RPMI7951 (cell line): Measurements from ENCODE around the gene KANTR. TPM values are rescaled to one million over a fixed set of nuclear protein-coding genes. Genes with fewer than 3 reads are reported as not detected.

Experiments
- DNase-seq: peaks from one replicate; pipeline ENCODE4 v3.0.0-alpha.2; 2012; ENCODE audit warnings: low read depth
- total RNA-seq: library from RNA; depleted of rRNA; stranded (reverse); fragments of >200 nt; shearing (Covaris generic); gene quantifications from 2 replicates; pipeline ENCODE4 v1.2.3, GENCODE V29; 2014; rRNA removed

Gene KANTR, protein sequence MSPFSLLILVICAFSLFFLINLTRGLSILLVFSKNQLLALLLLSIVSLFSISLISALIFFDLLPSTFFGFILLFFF
- 7.1 and 8.2 TPM in 2 replicates for total RNA-seq

DNA sequence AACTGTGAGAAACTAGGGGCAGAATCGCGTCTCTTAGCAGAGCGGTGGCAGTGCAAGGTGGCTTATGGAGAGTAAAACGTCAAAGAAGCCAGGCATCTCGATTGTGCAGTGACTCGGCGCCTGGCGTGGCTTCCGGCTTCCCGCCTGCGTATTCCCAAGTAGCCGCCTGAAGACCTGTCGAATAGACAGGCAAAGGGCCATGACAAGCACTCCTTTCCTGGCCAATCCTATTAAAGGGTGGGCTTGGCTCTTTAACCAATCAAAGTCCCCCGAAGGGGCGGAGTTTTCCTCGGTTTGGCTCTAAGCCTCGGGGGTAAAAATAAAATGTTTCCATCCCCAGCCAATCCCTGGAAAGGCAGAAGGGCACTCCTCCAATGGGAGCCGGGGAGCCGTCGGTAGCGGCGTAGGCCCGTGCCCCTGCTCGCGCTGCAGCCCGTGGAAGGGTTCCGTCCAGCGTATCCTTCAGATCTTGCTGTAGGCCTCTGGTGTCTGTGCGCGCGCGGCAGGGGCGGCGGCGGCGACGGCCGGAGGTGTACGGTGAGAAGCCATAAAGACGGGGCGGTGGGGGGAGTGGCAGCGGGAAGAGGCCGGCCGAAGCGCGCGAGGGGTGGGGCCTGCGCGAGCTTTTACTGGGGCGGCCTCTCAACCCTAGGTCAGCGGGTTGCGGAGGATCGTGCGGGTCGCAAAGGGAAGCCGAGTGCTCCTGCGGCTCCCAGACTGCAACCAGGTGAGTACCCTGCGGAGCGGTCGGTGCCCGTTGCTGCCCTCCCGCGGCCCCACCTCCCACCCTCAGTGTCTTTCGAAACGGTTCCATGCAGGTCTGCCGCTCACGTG lies at the start of gene KANTR:
TSS of gene KANTR (plus strand) at position 395 of the 834 bp plus-strand sequence. CDS start 30,131 bp downstream, outside the sequence.
- peak; percentile 98 for DNase-seq

DNA sequence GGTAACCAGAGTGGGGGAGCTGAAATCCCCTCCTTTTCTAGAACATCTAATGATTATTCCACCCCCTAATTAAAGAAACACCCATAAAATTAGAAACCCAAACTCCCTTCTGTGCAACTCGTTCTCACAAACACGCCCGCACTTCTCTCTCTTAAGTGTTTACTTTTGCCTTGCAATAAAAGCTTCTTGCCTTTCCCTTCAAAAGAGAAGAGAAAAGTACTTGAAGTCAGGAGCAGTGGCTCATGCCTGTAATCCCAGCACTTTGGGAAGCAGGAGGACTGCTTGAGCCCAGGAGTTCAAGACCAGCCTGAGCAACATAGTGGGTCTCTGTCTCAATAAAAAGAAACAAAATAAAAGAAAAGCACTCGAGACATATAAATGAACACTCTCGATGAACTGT lies 48.9 kb upstream of the KANTR start:
- DNase-seq = no peak

DNA sequence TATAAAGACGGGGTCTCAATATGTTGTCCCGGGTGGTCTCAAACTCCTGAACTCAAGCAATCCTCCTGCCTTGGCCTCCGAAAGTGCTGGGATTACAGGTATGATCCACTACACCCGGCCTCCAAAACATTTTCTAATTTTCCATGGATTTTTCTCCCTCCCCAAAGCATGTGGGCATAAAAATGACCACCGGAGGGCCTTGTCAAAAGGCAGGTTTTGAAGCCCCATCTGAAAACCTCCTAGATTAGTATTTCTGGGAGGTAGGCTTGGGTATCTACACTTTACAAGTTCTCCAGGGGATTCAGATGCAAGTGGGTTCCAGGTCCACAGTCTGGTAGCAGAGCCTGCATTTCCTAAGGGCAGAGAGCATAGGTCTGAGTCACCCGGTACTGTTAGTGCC lies 46.7 kb upstream of the KANTR start:
- peak; percentile 32 for DNase-seq

DNA sequence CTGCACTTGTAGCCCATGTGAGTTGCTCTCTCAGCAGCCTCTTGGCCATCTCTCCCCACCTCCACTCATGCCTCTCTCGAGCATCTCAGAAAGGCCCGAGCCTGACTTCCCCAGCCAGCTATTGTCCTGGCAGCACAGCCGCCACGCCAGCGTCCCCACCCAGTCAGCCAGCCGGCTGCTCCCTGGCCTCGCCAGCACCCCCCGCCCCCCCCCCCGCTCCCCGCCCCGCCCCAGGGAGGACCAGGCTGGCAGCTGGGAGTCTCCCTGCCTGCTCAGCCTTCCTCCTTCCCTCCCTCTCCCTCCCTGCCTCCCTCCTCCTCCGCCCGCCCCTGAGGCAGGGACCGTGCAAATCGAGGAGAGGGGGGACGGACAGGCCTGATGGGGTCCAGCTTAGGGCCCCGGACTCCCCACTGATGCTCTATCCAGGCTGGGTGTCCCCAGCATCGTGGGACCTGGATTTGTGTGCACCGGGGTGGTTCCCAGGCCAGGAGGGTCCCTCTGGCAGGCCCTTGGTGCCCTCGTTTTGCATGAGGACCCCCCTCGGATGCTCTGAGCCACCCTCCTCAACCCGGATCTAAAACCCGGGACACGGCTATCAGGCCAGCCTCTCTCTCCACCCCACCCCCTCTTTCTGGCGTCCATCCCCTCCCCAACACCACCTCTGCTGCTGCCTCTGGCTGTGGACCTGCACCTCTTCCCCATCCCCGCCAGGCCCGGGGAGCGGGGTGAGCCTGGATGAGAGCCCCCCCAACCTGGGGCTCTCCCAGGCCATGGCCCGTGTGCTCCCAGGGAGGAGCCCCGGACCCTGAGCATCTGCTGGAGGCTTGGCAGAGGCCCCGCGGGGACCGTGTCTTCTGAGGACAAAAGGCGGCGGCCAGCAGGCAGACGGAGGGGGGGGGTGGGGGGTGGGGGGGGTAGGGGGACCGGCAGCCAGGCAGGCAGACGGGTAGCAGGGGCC lies 45.5 kb upstream of the KANTR start, which contains the start of gene GPR173:
TSS of gene GPR173 (plus strand) at position 621 of the 958 bp plus-strand sequence. CDS start 27,833 bp downstream, outside the sequence.
- peak; percentile 85 for DNase-seq

DNA sequence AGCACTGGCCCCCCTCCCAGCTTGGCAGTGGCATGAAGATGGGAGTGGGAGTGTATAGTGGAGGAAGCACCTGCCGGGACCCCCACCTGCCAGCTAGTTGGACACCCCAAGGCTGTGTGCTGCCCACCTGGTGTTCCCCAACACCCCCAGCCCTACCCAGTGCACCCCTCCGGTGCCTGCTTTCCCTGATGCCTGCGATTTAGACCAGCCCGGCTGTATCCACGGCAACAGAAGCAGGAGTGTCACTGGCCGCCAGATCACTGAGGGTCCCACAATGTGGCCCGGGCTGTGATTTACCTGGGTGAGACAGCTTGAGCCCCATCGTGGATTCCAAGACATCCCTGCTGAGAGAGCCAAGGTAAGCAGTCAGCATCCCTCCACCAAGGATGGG lies 44.8 kb upstream of the KANTR start:
- no peak for DNase-seq

DNA sequence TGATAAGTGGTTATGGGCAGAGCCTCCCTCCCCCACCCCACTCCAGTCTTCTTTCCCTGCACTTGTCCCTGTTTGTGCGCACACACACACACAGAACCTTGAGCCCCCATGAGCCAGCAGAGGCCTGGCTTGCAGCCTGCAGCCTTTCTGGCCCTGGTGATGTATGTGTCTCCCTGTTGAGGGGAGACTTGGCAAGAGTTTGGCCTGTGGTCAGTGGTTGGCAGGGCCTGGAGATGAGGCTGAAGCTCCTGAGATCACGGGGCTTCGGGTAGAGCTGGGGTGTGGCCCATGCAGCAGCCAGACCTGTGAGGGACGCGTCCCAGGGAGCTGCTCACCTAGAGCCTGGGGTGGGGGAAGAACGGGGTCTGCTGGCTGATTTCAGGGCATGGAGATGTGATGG lies 43.1 kb upstream of the KANTR start:
- DNase-seq = peak; percentile 9

DNA sequence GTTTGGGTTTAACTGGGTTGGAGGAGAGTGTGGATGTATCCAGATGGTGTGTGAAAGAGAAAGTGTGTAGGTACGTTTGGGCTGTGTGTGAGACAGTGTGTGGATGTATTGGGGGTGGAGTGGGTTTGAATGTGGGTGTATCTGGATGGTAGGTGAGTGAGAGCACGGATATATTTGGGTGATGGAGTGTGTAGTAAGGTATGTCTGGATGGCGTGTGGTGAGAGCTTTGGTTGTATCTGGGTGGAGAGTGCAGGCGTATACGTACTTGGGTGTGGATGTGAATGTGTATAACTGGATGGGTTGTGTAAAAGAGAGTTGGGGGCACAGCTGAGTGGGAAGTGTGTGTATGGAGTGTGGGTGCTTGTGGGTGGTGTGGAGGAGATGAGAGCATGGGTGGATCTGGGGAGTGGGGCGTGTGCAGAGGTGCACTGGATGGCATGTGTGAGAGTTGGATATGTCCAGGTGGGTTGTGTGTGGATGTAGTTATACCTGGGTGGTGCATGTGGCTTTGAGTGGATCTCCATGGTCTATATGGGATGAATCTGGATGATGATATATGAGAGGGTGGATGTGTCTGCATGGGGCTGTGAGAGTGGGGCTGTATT lies 38.6 kb upstream of the KANTR start:
- no peak for DNase-seq

DNA sequence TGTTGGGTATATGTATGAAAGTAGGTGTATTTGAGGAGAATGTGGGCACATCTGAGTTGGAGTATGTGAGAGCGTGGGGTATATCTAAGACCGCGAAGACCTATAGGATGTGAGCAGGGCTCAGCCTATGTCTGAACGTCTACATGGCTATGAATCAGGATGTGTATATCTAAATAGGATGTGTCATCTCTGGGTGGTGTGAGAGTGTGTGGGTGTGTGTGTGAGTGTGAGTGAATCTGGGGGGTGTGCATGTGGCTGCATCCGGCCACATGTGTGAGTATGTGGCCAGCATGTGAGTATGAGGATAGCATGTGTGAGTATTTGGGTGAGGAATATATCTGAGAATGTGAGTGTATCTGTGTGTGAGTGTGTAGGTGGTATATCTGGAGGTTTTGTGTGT lies 37.6 kb upstream of the KANTR start:
- no peak for DNase-seq

DNA sequence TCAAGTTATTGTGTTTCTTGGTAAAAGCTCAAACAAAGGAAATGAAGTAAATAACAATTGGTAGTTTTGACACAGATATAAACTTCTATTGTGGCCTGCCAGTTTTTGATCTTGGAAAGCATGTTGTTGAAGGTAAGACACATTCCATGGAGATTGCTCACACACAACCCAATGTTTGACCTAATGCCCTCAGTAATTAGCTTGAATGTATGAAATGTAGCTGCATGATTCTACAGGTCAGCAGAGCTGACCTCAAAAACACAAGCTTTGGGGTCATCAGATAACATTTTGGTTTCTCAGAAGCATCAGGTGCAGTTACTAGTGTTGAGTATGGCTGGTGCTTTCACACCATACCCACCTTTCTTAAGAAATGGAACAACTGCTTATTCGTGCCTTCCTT lies 28.8 kb upstream of the KANTR start:
- DNase-seq = no peak

DNA sequence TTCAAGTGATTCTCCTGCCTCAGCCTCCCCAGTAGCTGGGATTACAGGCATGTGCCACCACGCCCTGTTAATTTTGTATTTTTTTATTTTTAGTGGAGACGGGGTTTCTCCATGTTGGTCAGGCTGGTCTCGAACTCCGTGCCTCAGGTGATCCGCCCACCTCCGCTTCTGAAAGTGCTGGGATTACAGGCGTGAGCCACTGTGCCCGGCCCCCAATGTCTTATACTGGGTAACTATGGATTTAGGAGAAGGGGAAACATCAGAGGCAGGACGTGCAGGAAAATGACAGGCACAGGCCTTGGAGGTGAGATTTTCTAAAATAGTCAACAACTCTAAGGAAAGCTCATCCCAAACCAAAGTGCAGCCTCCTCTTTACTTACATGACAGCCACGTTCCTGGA lies 22.9 kb upstream of the KANTR start:
- no peak for DNase-seq

DNA sequence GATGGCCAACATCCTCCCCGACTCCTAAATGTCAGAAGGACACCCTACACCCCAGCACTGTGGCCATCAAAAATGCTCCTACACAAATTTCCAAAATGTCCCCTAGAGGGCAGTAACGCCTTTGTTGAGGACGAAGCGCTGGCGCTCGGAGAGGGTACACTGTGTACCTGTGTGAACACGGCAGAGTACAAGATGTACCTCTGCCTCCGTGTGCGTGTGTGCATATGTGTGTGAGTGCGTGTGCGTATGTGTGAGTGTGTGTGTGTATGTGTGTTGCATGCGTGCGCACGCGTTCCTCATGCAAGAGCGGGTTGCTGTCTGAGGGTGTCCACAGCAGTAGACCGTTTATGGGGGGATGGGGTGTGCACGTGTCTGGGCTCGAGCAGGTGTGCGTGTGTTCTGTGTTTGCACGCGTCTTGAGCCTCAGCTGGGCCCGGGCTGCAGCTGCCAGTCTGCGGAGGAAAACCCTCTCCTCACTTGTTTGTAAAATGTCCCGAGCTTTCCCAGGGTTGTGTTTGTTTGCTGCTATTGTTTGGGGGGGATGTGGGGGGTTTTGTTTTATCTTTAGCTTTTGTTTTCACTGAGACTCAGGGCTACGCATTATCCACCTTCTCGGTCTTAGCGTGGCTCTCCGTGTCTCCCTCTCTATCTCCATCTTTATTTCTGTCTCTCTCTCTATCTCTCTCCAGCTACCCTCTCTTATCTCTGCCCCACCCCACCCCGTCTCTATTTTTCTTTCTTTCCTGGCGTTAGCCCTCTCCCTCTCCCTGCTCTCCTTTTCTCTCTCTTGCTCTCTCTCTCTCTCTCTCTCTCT lies 22.1 kb upstream of the KANTR start:
- DNase-seq = peak; percentile 65

DNA sequence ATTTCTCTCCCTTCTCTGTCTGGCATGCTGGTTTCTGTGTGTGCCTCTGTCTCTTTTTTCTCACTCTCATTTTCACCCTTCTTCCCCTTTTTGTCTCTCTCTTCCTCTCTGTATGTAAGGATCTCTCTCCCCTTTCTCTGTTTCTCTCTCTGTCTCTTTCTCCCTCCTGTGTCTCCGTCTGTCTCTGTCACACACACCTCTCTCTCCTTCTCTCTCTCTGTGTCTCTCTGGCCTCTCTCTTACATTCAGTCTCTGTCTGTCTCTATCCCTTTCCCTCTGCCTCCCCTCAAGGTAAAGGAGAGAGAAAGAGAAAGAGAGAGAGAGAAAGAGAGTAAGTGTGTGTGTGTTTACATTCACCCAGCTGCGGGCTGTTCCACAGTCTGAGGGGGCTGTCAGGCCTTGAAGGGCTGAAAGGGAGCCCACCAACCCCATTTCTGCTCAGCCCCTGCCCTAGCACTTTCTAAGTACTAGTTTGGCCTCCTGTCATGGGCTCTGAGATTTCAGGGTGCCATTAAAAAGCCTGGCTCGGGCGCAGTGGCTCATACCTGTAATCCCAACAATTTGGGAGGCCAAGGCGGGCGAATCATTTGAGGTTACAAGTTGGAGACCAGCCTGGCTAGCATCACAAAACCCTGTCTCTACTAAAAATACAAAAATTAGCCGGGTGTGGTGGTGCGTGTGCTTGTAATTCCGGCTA lies 21.4 kb upstream of the KANTR start:
- no peak for DNase-seq

DNA sequence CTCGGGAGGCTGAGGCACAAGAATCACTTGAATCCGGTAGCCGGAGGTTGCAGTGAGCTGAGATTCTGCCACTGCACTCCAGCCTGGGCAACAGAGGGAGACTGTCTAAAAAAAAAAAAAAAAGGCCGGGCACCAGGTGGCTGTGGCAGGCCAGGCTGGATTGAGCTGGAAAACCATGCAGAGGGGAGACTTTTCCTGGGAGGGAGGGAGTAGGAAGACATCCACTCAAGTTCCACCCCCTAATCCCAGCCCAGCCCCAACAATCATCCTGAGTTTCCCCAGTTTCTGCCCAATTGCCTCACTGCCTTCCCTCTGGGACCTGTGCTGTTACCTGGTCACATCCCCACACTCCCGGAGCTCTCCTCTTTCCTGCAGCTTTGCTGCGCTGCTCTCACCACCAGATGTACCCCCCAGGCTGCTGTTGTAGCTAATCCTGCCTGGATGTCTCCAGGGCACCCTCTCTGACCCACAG lies 20.8 kb upstream of the KANTR start:
- DNase-seq = no peak

DNA sequence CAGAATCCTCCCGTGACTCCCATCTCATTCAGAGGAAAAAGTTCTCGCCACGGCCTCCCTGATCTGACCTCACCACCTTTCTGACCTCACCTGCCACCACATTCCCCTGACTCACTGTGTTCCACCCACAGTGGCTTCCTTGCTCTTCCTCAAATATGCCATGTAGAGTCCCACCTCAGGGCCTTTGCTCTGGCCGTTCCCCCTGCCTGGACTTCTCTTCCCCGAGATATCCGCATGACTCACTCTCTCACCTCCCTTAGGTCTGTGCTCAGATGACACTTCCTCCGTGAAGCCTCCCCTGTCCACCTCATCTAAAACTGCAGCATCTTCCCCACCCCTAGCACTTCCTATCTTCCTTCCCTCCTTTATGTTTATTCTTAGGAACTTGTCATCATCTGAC lies 18.9 kb upstream of the KANTR start:
- no peak for DNase-seq

DNA sequence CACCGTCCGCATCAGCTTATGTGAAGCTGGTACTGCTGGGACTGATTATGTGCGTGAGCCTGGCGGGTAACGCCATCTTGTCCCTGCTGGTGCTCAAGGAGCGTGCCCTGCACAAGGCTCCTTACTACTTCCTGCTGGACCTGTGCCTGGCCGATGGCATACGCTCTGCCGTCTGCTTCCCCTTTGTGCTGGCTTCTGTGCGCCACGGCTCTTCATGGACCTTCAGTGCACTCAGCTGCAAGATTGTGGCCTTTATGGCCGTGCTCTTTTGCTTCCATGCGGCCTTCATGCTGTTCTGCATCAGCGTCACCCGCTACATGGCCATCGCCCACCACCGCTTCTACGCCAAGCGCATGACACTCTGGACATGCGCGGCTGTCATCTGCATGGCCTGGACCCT lies 17.3 kb upstream of the KANTR start:
- DNase-seq = no peak

DNA sequence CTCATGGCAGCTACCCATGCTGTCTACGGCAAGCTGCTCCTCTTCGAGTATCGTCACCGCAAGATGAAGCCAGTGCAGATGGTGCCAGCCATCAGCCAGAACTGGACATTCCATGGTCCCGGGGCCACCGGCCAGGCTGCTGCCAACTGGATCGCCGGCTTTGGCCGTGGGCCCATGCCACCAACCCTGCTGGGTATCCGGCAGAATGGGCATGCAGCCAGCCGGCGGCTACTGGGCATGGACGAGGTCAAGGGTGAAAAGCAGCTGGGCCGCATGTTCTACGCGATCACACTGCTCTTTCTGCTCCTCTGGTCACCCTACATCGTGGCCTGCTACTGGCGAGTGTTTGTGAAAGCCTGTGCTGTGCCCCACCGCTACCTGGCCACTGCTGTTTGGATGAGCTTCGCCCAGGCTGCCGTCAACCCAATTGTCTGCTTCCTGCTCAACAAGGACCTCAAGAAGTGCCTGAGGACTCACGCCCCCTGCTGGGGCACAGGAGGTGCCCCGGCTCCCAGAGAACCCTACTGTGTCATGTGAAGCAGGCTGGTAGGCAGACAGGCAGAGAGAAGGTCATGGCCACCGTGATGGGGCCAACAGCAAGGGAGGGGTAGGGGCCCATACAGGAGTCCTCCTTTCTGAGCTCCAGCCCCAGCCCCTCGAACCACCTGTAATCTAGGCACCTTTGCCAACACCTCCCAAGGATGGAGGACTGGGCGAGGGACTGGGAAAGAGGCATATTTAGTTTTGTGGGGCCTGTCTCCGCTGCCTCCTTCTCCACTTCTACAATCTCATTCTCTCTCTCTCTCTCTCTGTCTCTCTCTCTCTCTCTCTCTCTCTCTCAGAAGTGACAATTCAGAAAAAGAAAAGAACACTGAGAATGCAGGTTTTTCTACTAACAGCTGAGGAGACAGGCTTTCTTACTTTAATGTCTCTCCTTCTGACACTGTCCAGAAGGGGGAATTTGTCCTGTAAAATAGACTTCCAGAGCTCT lies 16.4 kb upstream of the KANTR start:
- DNase-seq = no peak

DNA sequence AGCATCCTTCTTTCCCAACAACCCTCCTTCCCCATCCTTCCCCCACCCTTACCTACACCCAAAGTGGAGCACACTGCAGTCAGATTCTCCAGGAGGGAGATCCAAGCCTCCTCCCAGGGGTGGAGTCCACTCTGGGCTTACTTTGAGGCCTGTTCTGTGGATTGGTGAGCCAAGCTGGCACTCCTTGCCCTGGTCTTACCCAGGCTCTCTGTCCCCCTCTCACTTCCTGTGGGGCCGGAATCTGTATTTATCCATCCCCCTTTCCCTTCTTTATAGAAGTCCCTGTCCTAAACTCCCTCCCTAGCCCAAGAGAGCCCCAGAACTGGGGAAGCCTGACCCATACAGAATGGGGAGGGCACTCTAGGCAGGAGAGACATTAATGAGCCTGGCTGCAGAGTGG lies 15.0 kb upstream of the KANTR start:
- no peak for DNase-seq

DNA sequence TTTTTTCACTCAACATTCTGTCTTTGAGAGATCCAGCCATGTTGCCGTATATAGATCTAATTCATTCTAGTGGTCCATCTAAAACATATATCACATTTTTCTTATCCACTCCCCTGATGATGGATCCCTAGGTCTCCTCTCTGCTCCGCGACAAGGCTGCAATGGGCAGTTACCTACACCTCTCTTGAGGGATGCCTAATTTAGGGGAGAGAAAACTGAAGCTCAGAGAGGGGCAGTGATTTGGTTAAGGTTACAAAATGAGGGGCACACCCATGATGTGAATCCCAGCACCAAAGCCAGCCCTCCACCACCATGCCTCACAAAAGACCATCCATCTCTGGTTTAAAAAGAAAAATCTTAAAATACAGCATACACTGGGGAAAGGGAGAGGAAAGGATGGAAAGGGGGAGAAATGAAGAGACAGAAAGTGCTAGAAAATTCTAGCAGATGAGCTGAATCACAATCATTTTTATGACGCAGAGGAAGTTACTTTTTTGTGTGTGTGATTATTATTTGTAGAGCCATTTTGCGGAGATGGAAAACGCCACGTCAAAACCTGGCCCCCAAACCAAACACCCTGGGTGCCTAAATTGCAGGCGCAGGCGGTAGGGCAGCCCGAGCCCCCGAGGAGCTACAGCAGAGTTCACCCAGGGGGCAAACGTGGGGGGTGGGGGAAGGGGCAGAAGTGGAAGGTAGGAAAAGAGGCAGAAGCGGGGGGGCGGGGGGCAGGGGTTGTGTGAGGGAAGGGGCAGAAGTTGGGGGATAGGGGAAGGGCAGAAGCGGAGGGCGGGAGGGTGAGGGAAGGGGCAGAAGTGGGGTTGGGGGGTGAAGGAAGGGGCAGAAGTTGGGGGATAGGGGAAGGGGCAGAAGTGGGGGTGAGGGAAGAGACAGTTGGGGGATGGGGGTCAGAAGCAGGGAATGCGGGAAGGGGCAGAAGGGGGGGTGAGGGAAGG lies 13.0 kb upstream of the KANTR start:
- no peak for DNase-seq
